DND-41 (cell line): Measurements from ENCODE around the gene HTRA3.

ENCODE experiments used
- ATAC-seq: fragments of 200-7000 bp; cut with Tn5 transposase; 3 replicates; pipeline ENCODE4 v1.9.1; 2021; ENCODE audit warnings: low read depth; ENCODE audit not compliant: insufficient read depth
- DNase-seq: peaks from one replicate; pipeline ENCODE4 v3.0.0-alpha.2; 2020
- H2AFZ ChIP-seq: 2 replicates; pipeline ENCODE4 v1.6.0; 2012; ENCODE audit warnings: low read depth, low read length
- H3K27ac ChIP-seq: 2 replicates; pipeline ENCODE4 v1.5.1; 2012; ENCODE audit warnings: low read length, inconsistent platforms
- H3K27me3 ChIP-seq: fragments of 200-600 bp; sonication (generic); 2 replicates; pipeline ENCODE4 v1.6.0; 2012; ENCODE audit warnings: low read length, mild to moderate bottlenecking, inconsistent platforms; ENCODE audit not compliant: insufficient read depth, poor library complexity
- H3K36me3 ChIP-seq: 2 replicates; pipeline ENCODE4 v1.5.1; 2012; ENCODE audit warnings: low read length, inconsistent platforms; ENCODE audit not compliant: insufficient read depth
- H3K4me1 ChIP-seq: 2 replicates; pipeline ENCODE4 v1.5.1; 2012; ENCODE audit warnings: mild to moderate bottlenecking, low read length; ENCODE audit not compliant: insufficient read depth
- H3K4me2 ChIP-seq: 2 replicates; pipeline ENCODE4 v1.6.0; 2012; ENCODE audit warnings: mild to moderate bottlenecking, moderate library complexity, low read length, inconsistent platforms; ENCODE audit not compliant: insufficient read depth
- H3K4me3 ChIP-seq, 2 experiments: fragments of 200-600 bp in 1 of 2; shearing (Covaris generic) in 1 of 2; 2 replicates each; pipeline ENCODE4 v1.5.1; 2012 to 2016; ENCODE audit warnings: inconsistent platforms in 2 of 2, low read length in 2 of 2, mild to moderate bottlenecking in 2 of 2, low read depth in 1 of 2, moderate library complexity in 1 of 2
- H3K79me2 ChIP-seq: 2 replicates; pipeline ENCODE4 v1.6.0; 2012; ENCODE audit warnings: low read length, inconsistent platforms; ENCODE audit not compliant: insufficient read depth
- H3K9ac ChIP-seq: 2 replicates; pipeline ENCODE4 v1.6.0; 2012; ENCODE audit warnings: low read depth, mild to moderate bottlenecking, inconsistent platforms, low read length, moderate library complexity
- H3K9me3 ChIP-seq: 2 replicates; pipeline ENCODE4 v1.5.1; 2012; ENCODE audit warnings: low read length, moderate library complexity, mild to moderate bottlenecking, inconsistent platforms; ENCODE audit not compliant: insufficient read depth, severe bottlenecking
- H4K20me1 ChIP-seq: 2 replicates; pipeline ENCODE4 v1.6.0; 2012; ENCODE audit warnings: low read length; ENCODE audit not compliant: insufficient read depth
- EZH2 ChIP-seq: IDR thresholded peaks from 3 replicates; pipeline ENCODE4 v1.6.1; 2012; ENCODE audit warnings: borderline replicate concordance, low read depth, mild to moderate bottlenecking, moderate library complexity, low read length, inconsistent platforms; ENCODE audit not compliant: severe bottlenecking
- TF ChIP-seq, protein P1 (sequence below): IDR thresholded peaks from 2 replicates; pipeline ENCODE4 v1.5.1; 2012; ENCODE audit warnings: borderline replicate concordance, low read length, moderate library complexity, mild to moderate bottlenecking; ENCODE audit not compliant: poor library complexity, severe bottlenecking; ENCODE audit errors: extremely low read depth

The HTRA3 gene

GRCh38 chr4:8285143-8285975 is 15.8 kb downstream of the HTRA3 start:
- H2AFZ ChIP-seq = no peak overlapping the region
- DNase-seq (no peak), ATAC-seq (no peak)
- H3K4me3 ChIP-seq = no peak overlapping the region
- H3K4me2 ChIP-seq = no peak overlapping the region
- no peak overlapping the region for H3K9ac ChIP-seq
- H3K36me3 ChIP-seq = no peaks in the 10 kb centered on the region
- no peaks in the 10 kb centered on the region for H3K4me1 ChIP-seq
- H4K20me1 ChIP-seq = no peaks in the 10 kb centered on the region; the same call in 1 of the 2 replicates
- H3K27ac ChIP-seq = no peak overlapping the region
- TF ChIP-seq EZH2 = no peak
- TF ChIP-seq, protein P1, sequence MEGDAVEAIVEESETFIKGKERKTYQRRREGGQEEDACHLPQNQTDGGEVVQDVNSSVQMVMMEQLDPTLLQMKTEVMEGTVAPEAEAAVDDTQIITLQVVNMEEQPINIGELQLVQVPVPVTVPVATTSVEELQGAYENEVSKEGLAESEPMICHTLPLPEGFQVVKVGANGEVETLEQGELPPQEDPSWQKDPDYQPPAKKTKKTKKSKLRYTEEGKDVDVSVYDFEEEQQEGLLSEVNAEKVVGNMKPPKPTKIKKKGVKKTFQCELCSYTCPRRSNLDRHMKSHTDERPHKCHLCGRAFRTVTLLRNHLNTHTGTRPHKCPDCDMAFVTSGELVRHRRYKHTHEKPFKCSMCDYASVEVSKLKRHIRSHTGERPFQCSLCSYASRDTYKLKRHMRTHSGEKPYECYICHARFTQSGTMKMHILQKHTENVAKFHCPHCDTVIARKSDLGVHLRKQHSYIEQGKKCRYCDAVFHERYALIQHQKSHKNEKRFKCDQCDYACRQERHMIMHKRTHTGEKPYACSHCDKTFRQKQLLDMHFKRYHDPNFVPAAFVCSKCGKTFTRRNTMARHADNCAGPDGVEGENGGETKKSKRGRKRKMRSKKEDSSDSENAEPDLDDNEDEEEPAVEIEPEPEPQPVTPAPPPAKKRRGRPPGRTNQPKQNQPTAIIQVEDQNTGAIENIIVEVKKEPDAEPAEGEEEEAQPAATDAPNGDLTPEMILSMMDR = no peak
- no peaks in the 10 kb centered on the region for H3K27me3 ChIP-seq
- no peaks in the 10 kb centered on the region for H3K79me2 ChIP-seq
- H3K9me3 ChIP-seq = no peaks in the 10 kb centered on the region

DNA sequence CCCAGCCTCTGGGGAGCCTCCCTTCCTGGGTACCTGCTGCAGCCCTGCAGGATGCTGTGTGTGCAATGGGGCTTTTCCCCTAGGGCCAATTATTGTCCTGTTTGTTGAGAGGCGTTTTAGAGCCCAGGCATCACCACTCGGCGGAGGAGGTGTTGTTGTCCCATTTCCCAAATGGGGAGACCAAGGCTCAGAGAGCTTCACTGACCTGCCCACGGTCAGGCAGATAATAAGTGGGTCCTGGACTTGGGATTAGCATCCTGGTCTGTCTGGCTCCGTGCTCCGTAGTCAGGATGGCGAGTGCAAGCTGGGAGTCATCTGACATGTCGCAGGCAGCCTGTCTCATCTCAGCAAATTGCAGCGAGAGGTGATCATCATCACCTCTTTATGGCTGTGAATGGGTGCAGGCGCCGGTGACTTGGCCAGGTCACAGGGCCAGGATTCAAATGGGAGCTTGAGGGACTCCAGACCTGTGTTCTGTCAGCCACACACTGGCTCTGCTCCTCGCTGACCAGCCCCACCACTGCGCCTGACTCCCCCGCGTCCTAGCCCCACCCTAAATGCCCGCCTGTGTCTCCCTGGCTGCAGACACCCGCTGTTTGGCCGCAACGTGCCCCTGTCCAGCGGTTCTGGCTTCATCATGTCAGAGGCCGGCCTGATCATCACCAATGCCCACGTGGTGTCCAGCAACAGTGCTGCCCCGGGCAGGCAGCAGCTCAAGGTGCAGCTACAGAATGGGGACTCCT is 16.6 kb downstream of the HTRA3 start:
- ATAC-seq = no peak

DNA sequence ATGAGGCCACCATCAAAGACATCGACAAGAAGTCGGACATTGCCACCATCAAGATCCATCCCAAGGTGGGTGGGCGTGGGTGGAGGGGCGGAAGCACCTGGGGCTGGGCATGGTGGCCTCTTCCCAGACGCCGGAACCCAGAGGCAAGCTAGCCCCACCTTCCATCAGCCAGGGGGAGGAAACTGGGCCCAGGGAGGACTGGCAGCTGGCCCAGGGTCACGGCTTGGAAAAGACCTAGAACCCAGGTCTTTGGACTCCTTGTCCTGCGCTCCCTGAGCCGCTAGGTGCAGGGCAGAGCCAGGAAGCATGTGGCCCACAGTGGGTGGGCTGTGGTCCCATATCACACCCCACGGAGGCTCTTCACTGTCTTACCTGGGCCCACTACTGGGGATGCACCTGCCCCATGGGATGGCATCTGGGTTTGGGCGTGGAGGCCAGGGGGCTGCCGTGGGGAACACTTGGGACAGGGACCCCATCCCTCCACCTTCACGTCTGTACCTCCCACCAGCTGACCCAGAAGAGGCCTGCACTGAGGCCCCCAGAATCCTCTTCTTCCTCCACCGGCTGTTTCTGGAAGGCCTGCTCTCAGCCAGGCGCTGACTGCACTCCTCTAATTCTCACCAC is 17.3 kb downstream of the HTRA3 start:
- ATAC-seq (no peak), DNase-seq (no peak)
- no peaks in the 10 kb centered on the region for H3K9me3 ChIP-seq
- H3K4me3 ChIP-seq = no peak overlapping the region
- no peaks in the 10 kb centered on the region for H3K36me3 ChIP-seq
- no peak overlapping the region for H3K9ac ChIP-seq
- H3K27ac ChIP-seq = no peak overlapping the region
- no peak overlapping the region for H2AFZ ChIP-seq
- no peaks in the 10 kb centered on the region for H3K79me2 ChIP-seq
- H4K20me1 ChIP-seq = no peaks in the 10 kb centered on the region; the same call in 1 of the 2 replicates
- no peaks in the 10 kb centered on the region for H3K27me3 ChIP-seq
- no peak for TF ChIP-seq EZH2
- TF ChIP-seq, protein P1 = no peak
- H3K4me2 ChIP-seq = no peak overlapping the region
- no peaks in the 10 kb centered on the region for H3K4me1 ChIP-seq

More for the DNA sequence above, 16.6 kb downstream of the HTRA3 start:
- Histone ChIP-seq H3K27ac (no peak overlapping the region), H2AFZ (no peak overlapping the region), H3K36me3 (no peaks in the 10 kb centered on the region), H3K4me2 (no peak overlapping the region), H3K9me3 (no peaks in the 10 kb centered on the region), H3K4me1 (no peaks in the 10 kb centered on the region), H3K9ac (no peak overlapping the region), H4K20me1 (no peaks in the 10 kb centered on the region; the same call in 1 of the 2 replicates), H3K79me2 (no peaks in the 10 kb centered on the region), H3K27me3 (no peaks in the 10 kb centered on the region), H3K4me3 (no peak overlapping the region)
- TF ChIP-seq, protein P1 = no peak
- TF ChIP-seq EZH2 = no peak
- DNase-seq = no peak
